GM21390 (cell line): ENCODE measurements around the gene PRPH.

Experiments
- ATAC-seq: cut with Tn5 transposase; IDR thresholded peaks from one replicate; pipeline ENCODE4 v1.9.1; 2021; ENCODE audit not compliant: unreplicated experiment

Gene PRPH

DNA sequence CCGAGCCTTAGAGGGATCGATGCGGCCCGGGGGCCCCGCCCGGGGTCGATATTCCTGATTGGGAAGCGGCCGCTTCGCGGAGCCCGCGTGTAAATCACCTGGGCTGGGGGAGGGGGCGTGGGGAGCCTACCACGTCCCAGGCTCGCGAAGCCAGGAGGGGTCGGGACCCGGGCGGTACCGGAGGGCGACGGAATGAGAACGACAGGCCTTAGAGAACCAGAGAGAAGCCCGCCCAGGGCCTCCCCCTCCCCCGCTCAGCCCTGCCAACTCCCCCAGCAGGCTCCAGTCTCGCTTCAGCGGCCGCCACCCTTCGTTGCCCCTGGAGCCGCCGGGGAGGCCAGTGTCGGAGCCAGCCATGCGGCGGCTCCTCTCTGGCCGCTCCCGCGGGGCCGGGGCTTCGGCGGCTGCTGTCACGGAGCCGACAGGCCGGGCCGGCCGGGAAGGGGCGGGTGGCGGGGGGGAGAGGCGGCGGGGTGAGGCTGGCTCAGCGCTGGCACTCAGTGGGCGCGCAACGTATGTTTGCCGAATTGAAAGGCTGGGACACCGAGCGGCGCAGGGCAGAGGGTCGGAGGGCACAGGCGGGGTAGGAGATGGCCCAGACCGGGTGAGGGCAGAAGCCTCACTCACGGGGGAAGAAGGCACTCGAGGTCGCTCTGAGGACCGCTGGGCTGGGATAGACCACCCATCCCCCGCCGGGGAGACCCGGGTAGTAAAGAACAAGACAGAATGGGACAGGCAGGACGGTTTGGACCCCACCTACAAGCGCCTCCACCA, 50.3 kb downstream of the PRPH start:
- ATAC-seq, result no peak

DNA sequence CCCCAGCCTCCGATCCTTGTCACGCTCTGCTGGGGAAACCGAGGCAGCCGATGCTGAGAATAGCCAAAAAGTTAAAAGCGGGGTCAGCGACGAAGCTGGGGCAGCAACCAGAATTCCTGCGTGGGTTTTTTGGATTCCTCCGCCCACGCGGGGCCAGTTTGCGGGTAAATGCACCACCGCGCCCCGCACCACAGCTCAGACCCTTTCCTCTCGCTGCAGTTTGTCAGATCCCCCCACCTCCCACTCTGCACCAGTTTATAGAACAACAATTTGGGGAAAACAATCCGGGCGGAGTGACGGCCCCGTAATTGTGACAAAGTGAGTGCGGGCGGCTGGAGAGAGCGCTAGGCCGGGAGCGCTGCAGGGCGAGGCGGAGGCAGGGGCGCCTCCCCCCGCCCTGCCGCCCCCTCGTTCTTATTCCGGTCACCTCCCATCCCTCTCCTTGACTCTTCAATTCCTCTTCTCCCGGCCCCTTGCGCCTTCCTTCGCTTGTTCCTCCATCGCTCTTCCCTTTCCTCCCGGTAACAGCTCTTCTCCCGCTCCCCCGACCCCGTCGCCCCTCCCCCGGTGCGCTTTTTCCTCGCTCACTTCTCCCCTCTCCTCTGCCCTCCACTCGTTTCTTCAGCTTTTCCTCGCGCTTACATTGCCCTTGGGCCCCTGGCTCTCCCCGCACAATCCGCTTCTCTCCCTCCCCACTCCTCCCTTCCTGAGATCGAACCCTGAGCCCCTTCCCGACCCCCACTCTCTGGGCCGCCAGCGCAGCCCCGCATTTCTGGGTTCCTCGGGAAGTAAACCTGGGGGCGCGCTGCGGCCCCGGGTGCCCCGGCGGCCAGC, 51.1 kb downstream of the PRPH start:
- no peak for ATAC-seq

DNA sequence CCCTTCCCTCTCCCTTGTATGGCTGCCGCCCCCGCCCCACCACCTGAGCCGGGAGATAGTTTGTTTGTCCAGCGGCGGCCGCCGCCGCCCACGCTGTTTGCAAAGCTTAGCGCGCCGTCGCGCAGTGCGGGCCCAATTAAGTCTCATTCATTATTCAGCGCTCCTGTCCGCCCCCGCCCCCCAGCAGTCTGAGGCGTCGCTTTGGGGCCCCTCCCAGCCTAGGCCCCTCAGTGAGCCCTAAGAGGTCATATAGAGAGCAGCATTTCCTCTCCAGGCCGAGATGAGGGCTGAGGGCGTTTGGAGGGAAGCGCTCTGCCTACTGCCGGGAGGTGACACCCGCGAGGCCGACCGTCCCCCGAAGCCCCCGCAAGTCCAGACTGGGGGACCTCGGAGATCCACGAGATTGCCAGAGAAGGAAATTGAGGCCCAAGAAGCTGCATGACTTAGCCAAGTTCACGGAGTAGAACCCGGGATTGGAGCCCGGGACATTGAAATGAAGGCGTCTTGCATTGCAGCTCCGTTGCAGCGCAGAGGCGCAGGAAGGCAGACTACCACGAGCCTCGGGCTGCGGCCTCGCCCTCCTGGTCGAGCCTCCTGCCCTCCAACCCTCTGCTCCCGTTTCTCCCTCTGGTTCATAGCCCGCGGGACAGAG, 51.8 kb downstream of the PRPH start, which contains the start of gene DNAJC22:
Gene DNAJC22, plus strand, starts transcription at position 230 of the 652 bp plus-strand sequence. CDS start 1,985 bp downstream, outside the sequence.
- ATAC-seq, result no peak

DNA sequence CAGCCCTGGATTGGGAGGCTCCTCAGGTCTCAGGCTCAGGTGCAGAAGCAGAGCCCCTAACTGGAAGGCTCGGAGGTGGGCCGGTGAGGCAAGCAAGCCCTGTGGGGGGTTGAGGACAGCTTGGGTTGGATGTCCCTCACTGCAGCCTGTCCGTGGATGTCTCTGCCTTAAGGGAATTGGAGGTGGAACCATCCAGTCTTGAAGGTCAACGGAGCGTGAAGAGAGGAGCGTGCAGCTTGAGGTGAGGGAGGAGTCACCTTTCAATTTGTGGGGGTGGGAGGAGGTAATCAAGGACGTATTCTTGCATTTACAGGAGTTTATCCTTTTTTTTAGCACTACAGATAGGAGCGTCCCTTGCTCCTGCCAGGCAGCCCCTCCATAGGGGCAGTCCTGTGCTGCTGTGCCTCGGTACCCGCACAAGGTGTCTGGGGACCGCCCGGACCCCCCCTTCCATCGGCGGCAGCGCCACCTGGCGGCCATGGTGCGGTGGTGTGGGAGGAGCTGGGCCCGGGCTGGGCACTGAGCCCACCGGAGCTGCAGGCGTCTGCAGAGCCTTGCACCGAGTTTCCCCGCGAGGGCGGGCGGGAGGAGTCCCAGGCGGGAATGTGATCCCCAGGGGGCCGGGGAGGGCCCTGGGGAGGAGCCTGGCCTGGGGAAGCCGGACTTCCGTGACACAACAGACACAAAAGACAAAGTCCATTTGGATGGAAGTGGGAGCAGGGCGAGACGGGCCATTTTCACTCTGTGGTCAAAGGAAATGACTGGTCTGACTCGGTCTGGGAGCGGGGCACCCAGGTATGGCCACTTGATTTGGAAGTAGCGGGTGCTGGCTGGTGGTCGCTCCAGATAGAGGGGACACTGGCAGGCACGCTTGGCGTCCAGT, 52.6 kb downstream of the PRPH start:
- peak; percentile 57 for ATAC-seq
